Daoy (cell line): ENCODE results near the gene SAXO1. TPM values are rescaled to one million over a fixed set of nuclear protein-coding genes. Genes with fewer than 3 reads are reported as not detected.
A peak's percentile ranks its signal among the peaks of the same experiment; 100 is the strongest.
"Not testable (repeated sequence)": the region's sequence is repeated elsewhere in the genome, so short reads cannot be mapped to it uniquely, and the experiment has no call there.

ENCODE experiments used
- DNase-seq: peaks from one replicate; pipeline ENCODE4 v3.0.0-alpha.2; 2015; ENCODE audit warnings: low read depth
- total RNA-seq: library from RNA; depleted of rRNA; stranded (reverse); fragments of >200 nt; shearing (Covaris generic); gene quantifications from 2 replicates; pipeline ENCODE4 v1.2.3, GENCODE V29; 2014

SAXO1 gene
- total RNA-seq, 1 experiment from 2014 or later = not detected

- no peak for DNase-seq
These were observed 33.7 kb downstream of the SAXO1 start for GRCh38 chr9:18999173-18999785.

- DNase-seq = no peak
These were observed 35.9 kb downstream of the SAXO1 start for GRCh38 chr9:18997151-18997550.

GRCh38 chr9:18996211-18996610 is 36.8 kb downstream of the SAXO1 start:
- no peak for DNase-seq

- no peak for DNase-seq
These were observed 38.6 kb downstream of the SAXO1 start for GRCh38 chr9:18994263-18994916.

GRCh38 chr9:18991197-18991596 is 41.8 kb downstream of the SAXO1 start:
- not testable (repeated sequence) for DNase-seq

GRCh38 chr9:18990494-18990893 is 42.5 kb downstream of the SAXO1 start:
- no peak for DNase-seq

- DNase-seq = no peak
These were observed 43.1 kb downstream of the SAXO1 start for GRCh38 chr9:18989865-18990264.

- no peak for DNase-seq
These were observed 43.9 kb downstream of the SAXO1 start for GRCh38 chr9:18989097-18989496.

- no peak for DNase-seq
These were observed 45.0 kb downstream of the SAXO1 start for GRCh38 chr9:18988003-18988402.

GRCh38 chr9:18985996-18986395 is 47.0 kb downstream of the SAXO1 start:
- DNase-seq = no peak

GRCh38 chr9:18985464-18985951 is 47.5 kb downstream of the SAXO1 start:
- peak; percentile 25 for DNase-seq

- no peak for DNase-seq
These were observed 50.8 kb downstream of the SAXO1 start for GRCh38 chr9:18982262-18982620.

GRCh38 chr9:18981476-18982261 is 51.3 kb downstream of the SAXO1 start:
- no peak for DNase-seq

- no peak for DNase-seq
These were observed 52.8 kb downstream of the SAXO1 start for GRCh38 chr9:18980189-18980588.

- DNase-seq = peak; percentile 56
These were observed 53.6 kb downstream of the SAXO1 start for GRCh38 chr9:18979367-18979766.

- DNase-seq = no peak
These were observed 54.8 kb downstream of the SAXO1 start for GRCh38 chr9:18978188-18978587.

GRCh38 chr9:18976709-18977531 is 56.1 kb downstream of the SAXO1 start:
- peak; percentile 92 for DNase-seq

GRCh38 chr9:18976221-18976708 is 56.7 kb downstream of the SAXO1 start:
- DNase-seq = no peak

- no peak for DNase-seq
These were observed 59.7 kb downstream of the SAXO1 start for GRCh38 chr9:18973348-18973747.

- DNase-seq = no peak
These were observed 60.3 kb downstream of the SAXO1 start for GRCh38 chr9:18972675-18973074.

- DNase-seq = no peak
These were observed 61.1 kb downstream of the SAXO1 start for GRCh38 chr9:18971909-18972308.

GRCh38 chr9:18971404-18971803 is 61.6 kb downstream of the SAXO1 start:
- DNase-seq = no peak
